Measurements from ENCODE around the gene EXOC3. TPM values are rescaled to one million over a fixed set of nuclear protein-coding genes. Genes with fewer than 3 reads are reported as not detected.

EXOC3 gene
- total and polyA plus RNA-seq, 7 donors, result 18.6 to 68.7 (median 48.2) TPM

DNA sequence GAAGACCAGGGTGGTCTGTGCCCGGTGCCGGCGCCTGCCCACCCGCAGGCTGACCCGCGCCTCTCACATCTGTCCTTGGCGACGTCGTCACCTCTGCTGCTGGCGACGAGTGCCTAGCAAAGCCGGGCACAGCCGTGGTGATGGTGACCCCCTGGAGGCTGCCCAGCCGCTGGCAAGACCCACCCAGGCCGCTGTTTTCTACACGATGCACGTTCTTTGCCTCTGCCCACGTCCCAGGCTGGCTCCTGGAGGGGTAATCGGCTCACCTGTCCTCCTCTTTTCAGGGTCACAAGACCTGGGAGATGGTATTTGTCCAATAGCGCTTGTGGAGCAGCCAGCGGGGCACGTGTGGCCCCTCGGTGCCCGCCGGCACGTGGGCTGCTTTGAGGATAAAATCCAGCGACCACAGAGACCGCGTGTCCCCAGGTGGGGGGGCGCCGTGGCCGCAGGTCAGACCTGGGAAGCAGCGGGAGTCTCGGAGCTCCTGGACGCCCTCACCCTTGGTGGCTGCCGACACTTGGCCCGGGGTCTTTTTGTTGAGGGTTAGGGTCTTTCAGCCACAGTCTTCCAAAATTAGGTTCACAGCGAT is 51.8 kb downstream of the EXOC3 start:
- intact Hi-C loops (cut with DNase I), result no loop called here
- H3K9me3 ChIP-seq, result no peaks in the 10 kb centered on the region

GRCh38 chr5:496028-496427 is 53.1 kb downstream of the EXOC3 start:
- Histone ChIP-seq H3K27me3 (peaks cover 3 to 74% (median 42%) of the 10 kb centered on the region in 3 donors), H3K27ac (no peak overlapping the region), H3K36me3 (no peaks in the 10 kb centered on the region), H3K4me1 (no peaks in the 10 kb centered on the region), H3K4me3 (no peak overlapping the region), H3K9me3 (no peaks in the 10 kb centered on the region)
- 20 to 59% methylated on average over 19 of the region's 19 CpGs for WGBS, 2 donors
- no peak for DNase-seq
- intact Hi-C loops (cut with DNase I), result no loop called here
- TF ChIP-seq CTCF (IDR thresholded peaks at IDR 0.05), result no peak

More for the DNA sequence above, 51.8 kb downstream of the EXOC3 start:
- Histone ChIP-seq H3K4me3 (no peak overlapping the region), H3K4me1 (no peaks in the 10 kb centered on the region), H3K27ac (no peak overlapping the region), H3K27me3 (peaks cover 3 to 62% (median 31%) of the 10 kb centered on the region in 3 donors), H3K36me3 (no peaks in the 10 kb centered on the region)
- DNase-seq, result no peak
- WGBS, 2 donors, result 88 to 90% methylated on average over 38 of the region's 38 CpGs
- TF ChIP-seq POLR2A (IDR thresholded peaks at IDR 0.05), result no peak
- TF ChIP-seq CTCF (IDR thresholded peaks at IDR 0.05), result no peak
- no peak for TF ChIP-seq POLR2AphosphoS5 (IDR thresholded peaks at IDR 0.05)
- TF ChIP-seq EP300 (IDR thresholded peaks at IDR 0.05), result no peak

DNA sequence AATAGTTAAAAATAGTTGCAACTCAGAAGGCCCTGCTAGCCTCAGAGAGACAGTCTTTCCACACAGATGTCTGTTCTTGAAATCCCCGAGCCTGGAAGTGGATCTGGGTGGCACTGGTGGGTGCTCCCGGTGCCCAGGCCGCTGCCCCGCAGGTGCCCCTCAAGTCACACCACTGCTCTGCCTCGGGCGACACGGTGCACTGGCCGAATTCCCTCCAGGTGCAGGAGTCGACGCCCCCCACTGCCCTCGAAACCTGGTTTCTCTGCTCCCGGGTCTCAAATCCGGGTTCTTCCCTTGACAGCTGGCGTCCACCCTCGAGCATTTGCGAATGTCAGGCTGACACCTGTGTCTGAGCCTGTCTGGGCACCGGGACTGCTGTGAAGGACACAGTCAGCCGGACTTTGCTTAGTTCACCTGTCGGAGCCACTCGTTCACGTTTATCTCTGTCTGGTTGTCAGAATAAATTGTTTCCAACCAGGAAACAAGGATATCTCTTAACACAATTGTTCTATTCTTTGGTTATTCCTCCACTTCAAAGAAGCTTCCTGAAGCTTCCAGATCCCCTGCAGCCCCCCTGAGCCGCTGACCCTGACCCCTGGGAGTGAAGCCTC is 54.2 kb downstream of the EXOC3 start:
- H3K4me3 ChIP-seq, result no peak overlapping the region
- H3K4me1 ChIP-seq, result no peaks in the 10 kb centered on the region
- intact Hi-C loops (cut with DNase I), result no loop called here
- no peaks in the 10 kb centered on the region for H3K9me3 ChIP-seq
- no peak overlapping the region for H3K27ac ChIP-seq
- H3K36me3 ChIP-seq, result no peaks in the 10 kb centered on the region
- no peak for DNase-seq
- peaks cover 3 to 77% (median 53%) of the 10 kb centered on the region in 3 donors for H3K27me3 ChIP-seq
- no peak for TF ChIP-seq CTCF (IDR thresholded peaks at IDR 0.05)
- TF ChIP-seq EP300 (IDR thresholded peaks at IDR 0.05), result no peak
- TF ChIP-seq POLR2A (IDR thresholded peaks at IDR 0.05), result no peak
- no peak for TF ChIP-seq POLR2AphosphoS5 (IDR thresholded peaks at IDR 0.05)
- WGBS, 2 donors, result 42 to 76% methylated on average over 22 of the region's 22 CpGs

GRCh38 chr5:497871-498509 is 55.0 kb downstream of the EXOC3 start:
- no peak overlapping the region for H3K27ac ChIP-seq
- TF ChIP-seq POLR2AphosphoS5 (IDR thresholded peaks at IDR 0.05) (no peak), POLR2A (IDR thresholded peaks at IDR 0.05) (no peak)
- DNase-seq, result no peak
- H3K4me1 ChIP-seq, result no peaks in the 10 kb centered on the region
- no peak overlapping the region for H3K4me3 ChIP-seq
- intact Hi-C loops (cut with DNase I), result no loop called here
- H3K9me3 ChIP-seq, result no peaks in the 10 kb centered on the region
- peaks cover 3 to 77% (median 49%) of the 10 kb centered on the region in 3 donors for H3K27me3 ChIP-seq
- 75 to 85% methylated on average over 40 of the region's 40 CpGs for WGBS, 2 donors
- H3K36me3 ChIP-seq, result no peaks in the 10 kb centered on the region

Measured in sigmoid colon (tissue), 7 donors.